ENCODE measurements around the gene MICAL3. TPM values are rescaled to one million over a fixed set of nuclear protein-coding genes. Genes with fewer than 3 reads are reported as not detected.
A peak's percentile ranks its signal among the peaks of the same experiment; 100 is the strongest.

MICAL3 gene
- total RNA-seq, 4 donors from 2014 or later: 6.0 to 9.8 (median 8.1) TPM

DNA sequence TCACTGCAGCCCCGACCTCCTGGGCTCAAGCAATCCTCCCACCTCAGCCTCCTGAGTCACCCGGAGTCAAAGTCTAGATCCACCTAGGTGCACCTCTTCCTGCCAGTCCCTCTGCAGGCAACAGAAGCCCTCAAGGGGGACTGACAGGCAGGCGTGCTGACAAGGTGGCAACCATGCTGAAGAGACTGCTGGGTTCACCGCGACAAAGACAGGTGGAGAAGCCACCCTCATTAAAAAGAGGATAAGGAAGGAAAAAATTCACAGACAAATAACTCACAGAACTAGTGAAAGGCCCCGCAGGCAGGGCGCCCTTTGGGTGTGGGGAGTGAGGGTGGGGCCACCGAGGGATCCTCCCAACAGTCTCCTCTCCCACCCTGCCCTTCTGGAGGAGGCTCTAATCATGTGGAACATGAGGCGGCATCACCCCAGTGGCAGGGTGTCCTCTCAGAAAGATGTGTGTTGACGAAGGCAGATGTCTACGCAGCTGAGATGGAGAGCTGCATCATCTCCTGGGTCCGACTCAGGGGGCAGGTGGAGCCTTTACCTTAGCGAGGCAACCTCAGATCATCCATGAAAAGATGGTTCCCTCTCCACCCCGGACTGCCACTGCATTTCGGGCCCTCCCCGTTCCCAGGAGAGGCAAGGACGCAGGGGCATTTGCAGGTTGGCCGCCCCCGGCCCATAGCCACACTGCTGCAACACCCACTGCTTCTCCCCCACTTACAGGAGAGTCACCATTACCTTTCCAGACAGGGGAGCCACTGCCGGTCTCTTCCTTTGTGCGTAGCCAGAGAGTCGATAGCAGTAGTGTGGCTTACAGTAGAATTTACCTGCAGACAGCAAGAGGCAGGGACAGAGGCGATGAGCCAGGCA, 158.9 kb downstream of the MICAL3 start:
- H3K4me1 ChIP-seq: peaks cover 13 to 22% of the 10 kb centered on the region in 2 donors
- H3K36me3 ChIP-seq: peaks cover 0 to 23% of the 10 kb centered on the region in 2 donors
- in situ Hi-C loops (cut with MboI; ENCODE audit: low sequenced_read_pairs in 4 of 4): no loop called here
- DNase-seq: no peak
- no peaks in the 10 kb centered on the region for H3K9me3 ChIP-seq
- no peak for TF ChIP-seq POLR2A (IDR thresholded peaks at IDR 0.05)
- no peak for ATAC-seq
- no peak overlapping the region for H3K27ac ChIP-seq
- no peaks in the 10 kb centered on the region for H3K27me3 ChIP-seq
- H3K4me3 ChIP-seq: no peak overlapping the region
- intact Hi-C loops (cut with DNase I; ENCODE audit: low total_unique reads): no loop called here

DNA sequence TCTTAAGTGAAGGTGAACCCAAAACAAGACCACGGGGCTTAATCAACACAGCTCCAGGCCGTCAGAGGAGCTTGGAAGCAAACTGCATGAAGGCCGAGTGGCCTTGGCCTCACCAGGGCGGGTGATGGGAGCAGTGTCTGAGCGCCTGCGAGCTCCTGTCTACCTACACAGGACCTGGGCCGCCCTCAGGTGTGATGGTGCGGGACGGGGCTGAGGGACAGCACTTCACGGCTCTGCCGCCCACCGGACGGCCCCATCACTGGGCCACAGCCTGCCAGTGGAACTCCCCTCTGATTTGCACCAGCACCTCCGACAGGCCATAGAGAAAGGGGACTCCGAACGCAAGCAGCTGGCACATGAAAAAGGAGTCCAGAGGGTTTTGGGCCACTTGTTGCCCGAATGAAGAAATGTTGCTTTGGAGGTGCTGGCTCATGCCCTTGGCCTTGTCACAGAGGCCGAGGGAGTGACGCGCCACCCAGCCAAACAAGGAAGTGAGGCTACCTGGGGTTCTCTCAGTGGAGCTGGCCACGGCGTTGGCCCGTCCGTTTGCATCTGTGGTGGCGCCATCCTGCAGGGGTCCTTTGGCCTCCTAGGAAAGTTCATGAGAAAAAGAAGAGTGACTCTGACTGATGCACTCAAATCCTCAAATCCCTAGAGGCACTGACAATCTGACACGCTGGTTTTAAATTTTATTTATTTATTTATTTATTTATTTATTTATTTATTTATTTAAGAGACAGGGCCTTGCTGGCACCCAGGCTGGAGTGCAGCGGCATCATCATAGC, 159.8 kb downstream of the MICAL3 start:
- no peak for TF ChIP-seq POLR2A (IDR thresholded peaks at IDR 0.05)
- TF ChIP-seq, protein P1, sequence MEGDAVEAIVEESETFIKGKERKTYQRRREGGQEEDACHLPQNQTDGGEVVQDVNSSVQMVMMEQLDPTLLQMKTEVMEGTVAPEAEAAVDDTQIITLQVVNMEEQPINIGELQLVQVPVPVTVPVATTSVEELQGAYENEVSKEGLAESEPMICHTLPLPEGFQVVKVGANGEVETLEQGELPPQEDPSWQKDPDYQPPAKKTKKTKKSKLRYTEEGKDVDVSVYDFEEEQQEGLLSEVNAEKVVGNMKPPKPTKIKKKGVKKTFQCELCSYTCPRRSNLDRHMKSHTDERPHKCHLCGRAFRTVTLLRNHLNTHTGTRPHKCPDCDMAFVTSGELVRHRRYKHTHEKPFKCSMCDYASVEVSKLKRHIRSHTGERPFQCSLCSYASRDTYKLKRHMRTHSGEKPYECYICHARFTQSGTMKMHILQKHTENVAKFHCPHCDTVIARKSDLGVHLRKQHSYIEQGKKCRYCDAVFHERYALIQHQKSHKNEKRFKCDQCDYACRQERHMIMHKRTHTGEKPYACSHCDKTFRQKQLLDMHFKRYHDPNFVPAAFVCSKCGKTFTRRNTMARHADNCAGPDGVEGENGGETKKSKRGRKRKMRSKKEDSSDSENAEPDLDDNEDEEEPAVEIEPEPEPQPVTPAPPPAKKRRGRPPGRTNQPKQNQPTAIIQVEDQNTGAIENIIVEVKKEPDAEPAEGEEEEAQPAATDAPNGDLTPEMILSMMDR (IDR thresholded peaks at IDR 0.05 in 4 of 5, conservative IDR thresholded peaks at IDR 0.05 in 1 of 5): no peak
- no peak overlapping the region for H3K4me3 ChIP-seq
- DNase-seq: no peak
- no peak overlapping the region for H3K27ac ChIP-seq
- peaks cover 20 to 24% of the 10 kb centered on the region in 2 donors for H3K4me1 ChIP-seq
- intact Hi-C loops (cut with DNase I; ENCODE audit: low total_unique reads) (no loop called here), in situ Hi-C loops (cut with MboI; ENCODE audit: low sequenced_read_pairs in 4 of 4) (no loop called here)
- peaks cover 0 to 20% of the 10 kb centered on the region in 2 donors for H3K36me3 ChIP-seq
- ATAC-seq: no peak
- no peaks in the 10 kb centered on the region for H3K9me3 ChIP-seq
- H3K27me3 ChIP-seq: no peaks in the 10 kb centered on the region

DNA sequence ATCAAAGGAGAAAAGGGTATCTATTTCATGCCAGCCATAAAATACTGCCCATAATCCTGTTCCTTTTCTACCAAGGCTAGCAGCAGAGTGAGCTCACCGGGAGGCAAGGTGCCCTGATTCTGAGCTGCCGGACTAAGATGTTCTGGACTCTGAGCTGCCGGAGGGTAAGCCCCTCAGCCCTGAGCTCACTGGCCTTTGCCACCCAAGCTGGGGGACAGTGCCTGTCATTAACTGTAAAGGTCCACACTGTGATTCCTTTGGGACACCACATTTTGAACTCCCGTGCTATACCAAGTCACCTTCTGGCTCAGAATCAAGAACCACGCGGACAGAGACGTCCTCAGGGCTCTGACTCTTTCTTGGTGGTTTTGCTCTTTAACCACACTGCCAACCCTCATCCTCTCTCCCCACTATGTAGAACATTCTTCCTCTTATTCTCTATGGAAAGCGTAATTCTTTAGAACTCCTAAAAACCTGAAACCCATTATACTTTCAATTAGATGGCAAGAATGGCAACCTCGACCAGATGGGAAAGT, 161.6 kb downstream of the MICAL3 start:
- intact Hi-C loops (cut with DNase I; ENCODE audit: low total_unique reads) (no loop called here), in situ Hi-C loops (cut with MboI; ENCODE audit: low sequenced_read_pairs in 4 of 4) (no loop called here)
- Histone ChIP-seq H3K27ac (peak overlapping the region in 1 of 4 donors; percentile 13), H3K9me3 (no peaks in the 10 kb centered on the region), H3K36me3 (peaks cover 0 to 20% of the 10 kb centered on the region in 2 donors), H3K27me3 (no peaks in the 10 kb centered on the region), H3K4me3 (no peak overlapping the region), H3K4me1 (peaks cover 24 to 26% of the 10 kb centered on the region in 2 donors)
- TF ChIP-seq, protein P1 (IDR thresholded peaks at IDR 0.05 in 4 of 5, conservative IDR thresholded peaks at IDR 0.05 in 1 of 5): no peak
- no peak for TF ChIP-seq POLR2A (IDR thresholded peaks at IDR 0.05)
- DNase-seq (no peak), ATAC-seq (no peak)

DNA sequence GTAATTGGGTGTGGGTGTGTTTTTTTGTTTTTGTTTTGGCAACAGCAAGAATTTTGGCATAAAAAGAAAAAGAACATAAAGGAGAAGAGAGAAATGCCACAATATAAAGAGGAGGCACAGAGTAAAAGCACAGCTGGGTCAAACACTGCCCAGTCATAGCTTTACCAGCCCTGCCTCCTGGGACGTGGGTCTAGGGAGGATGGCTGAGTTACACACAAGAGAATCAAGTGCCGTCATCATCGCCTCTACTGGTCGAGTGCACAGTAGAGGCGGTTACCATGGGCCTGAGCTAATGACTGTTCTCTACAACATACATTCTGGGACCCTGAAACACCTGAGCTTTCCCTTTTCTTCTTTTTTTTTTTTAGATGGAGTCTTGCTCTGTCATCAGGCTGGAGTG, 162.5 kb downstream of the MICAL3 start:
- intact Hi-C loops (cut with DNase I; ENCODE audit: low total_unique reads) (no loop called here), in situ Hi-C loops (cut with MboI; ENCODE audit: low sequenced_read_pairs in 4 of 4) (no loop called here)
- DNase-seq: no peak
- Histone ChIP-seq H3K9me3 (no peaks in the 10 kb centered on the region), H3K27ac (peak overlapping the region in 2 of 4 donors; percentile 29 to 31), H3K36me3 (peaks cover 0 to 20% of the 10 kb centered on the region in 2 donors), H3K4me3 (no peak overlapping the region), H3K4me1 (peaks cover 18% of the 10 kb centered on the region in 2 donors), H3K27me3 (no peaks in the 10 kb centered on the region)
- ATAC-seq: no peak
- no peak for TF ChIP-seq POLR2A (IDR thresholded peaks at IDR 0.05)
- TF ChIP-seq, protein P1 (IDR thresholded peaks at IDR 0.05 in 4 of 5, conservative IDR thresholded peaks at IDR 0.05 in 1 of 5): no peak
